Skin epidermis (tissue), 12 donors: ENCODE results near the gene DNAH2.
A peak's percentile ranks its signal among the peaks of the same experiment; 100 is the strongest.

Experiments used
- H3K27ac ChIP-seq, 21 experiments: fragments of 200-600 bp; sonication (generic) in 11 of 21; one replicate each; pipeline ENCODE4 v1.5.0; 2020; ENCODE audit warnings: mild to moderate bottlenecking in 3 of 21, inconsistent platforms in 2 of 21, moderate library complexity in 2 of 21
- H3K4me3 ChIP-seq, 7 experiments: fragments of 200-600 bp; sonication (generic) in 2 of 7; one replicate each; pipeline ENCODE4 v1.5.0; 2020; ENCODE audit warnings: inconsistent platforms in 2 of 7, mild to moderate bottlenecking in 2 of 7, moderate library complexity in 1 of 7

Gene DNAH2

DNA sequence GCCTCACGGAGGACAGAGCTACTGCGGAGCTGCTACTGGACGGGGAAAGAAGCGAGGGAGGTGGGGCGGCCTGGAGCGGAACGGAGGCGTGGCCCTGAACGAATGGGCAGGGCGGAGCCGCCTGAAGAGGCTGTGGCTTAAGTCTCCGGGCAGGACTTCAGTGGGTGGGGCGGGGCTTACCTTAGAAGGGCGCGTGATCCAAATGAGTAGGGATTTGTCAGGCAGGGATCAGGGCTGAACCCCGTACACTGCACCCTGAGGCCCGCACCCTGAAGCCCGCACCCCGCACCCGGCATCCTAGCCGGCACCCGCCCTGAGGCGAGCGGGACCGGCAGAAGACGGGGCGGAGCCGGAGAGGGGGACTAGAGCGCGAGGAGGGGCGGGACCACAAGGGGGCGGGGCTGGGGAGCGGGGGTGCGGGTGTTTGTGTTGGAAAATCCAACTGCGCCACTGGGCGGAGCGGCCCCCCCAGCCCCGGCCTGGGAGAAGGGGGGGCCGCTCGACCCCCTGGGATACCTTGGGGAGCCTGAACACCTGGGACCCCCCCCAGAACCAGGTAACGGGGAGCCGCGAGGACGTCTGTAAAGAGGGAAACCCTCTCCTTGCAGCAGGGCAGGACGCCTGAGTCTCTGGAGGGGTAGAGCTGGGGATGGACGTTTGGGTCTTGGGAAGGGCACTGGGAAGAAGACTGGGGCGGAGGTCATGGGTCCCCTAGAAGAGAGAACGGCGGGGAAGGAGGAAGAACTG is 116.4 kb downstream of the DNAH2 start, which contains the start of gene KDM6B:
KDM6B (plus strand) TSS at position 423 of the 747 bp plus-strand sequence. CDS start 11,338 bp downstream, outside the sequence.
- Histone ChIP-seq H3K4me3 (peak within 1 kb of the TSS; percentile 64 to 83 (median 75)), H3K27ac (peak within 1 kb of the TSS; percentile 58 to 100 (median 97))

- Histone ChIP-seq H3K4me3 (peak overlapping the region; percentile 64 to 83 (median 75)), H3K27ac (peak overlapping the region; percentile 58 to 100 (median 97))
These were observed 117.0 kb downstream of the DNAH2 start for GRCh38 chr17:7834542-7834956.

DNA sequence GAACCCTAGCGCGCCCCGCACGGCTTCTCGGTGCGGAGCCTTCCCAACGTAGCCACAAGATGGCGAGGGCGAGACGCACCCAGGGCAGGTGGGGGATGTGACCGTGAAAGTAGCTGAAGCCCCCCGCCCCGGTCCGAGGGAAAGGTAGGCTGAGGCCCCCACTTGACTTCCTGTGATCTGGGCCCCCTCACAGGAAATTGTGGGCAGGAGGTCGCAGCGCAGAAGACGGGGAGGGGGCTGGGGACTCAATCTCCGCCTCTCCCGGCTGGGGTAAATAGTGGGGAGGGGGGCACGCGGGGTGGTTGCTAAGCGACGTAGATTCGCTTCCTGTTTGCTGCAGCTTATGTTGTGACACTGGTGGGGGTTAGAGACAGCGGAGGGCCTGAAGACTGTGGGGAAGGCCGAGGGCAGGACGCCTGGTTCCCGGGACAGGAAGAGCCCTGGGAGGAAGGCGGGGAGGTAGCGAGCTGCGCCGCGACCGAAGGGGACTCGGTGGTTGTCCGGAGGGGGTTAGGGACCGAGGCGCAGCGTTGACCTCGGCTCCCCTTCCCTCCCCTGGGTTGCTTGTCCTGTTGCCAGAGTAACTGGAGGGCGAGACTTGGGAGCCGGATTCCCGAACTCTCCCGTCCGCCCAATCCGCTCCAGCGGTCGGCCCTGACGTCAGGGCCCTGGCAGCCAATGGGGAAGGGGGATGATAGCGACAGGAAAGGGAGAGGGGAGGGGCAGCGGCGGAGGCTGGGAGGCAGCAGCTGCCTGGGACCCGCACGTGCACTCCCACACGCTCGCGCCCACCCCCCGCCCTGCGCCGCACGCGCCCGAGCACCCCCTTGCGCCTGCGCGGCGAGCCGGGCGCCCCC is 117.6 kb downstream of the DNAH2 start:
- peak overlapping the region; percentile 64 to 83 (median 75) for H3K4me3 ChIP-seq
- peak overlapping the region; percentile 75 to 100 (median 97) for H3K27ac ChIP-seq

- peak overlapping the region; percentile 75 to 100 (median 97) for H3K27ac ChIP-seq
- H3K4me3 ChIP-seq = peak overlapping the region; percentile 64 to 83 (median 75)
These were observed 118.5 kb downstream of the DNAH2 start for GRCh38 chr17:7835814-7836595.

DNA sequence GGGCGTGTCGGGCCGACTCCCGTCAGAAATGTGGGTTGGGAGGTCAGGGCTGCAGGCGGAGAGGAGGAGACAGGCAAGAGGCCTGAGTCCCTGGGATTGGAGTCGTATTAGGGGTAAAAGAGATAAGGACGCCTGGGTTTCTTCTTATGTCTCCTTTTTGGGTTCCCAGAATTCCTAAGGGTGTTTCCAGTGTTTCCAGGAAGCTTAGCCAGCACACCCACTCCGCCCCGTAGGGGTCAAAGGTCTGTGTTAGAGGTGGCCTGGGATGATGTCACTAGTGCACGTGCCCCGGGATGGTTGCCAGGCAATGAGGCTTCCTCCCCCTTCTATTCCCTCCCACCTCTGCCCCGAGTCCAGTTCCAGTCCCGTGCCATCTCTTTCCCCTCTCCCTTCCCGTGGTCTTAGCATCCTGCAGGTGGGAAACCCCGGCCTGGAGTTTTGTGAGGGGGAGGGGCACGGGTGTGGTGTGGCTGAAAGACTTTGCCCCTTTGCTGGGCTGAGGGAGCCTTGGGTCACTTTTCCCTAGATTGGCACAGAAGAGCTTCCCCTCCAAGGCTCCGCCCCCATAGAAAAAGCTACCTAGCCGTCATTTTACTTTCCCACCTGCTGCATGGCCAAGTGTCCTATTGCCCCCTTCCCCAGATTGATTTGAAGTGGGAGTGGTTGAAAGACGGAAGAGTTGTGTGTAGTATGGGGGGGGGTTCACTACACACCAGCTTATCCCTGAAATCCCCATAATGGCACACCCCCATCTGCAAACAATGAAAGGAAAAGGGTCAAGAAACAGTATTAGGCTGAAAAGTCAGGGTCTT is 119.3 kb downstream of the DNAH2 start:
- Histone ChIP-seq H3K4me3 (peak overlapping the region; percentile 64 to 83 (median 75)), H3K27ac (peak overlapping the region; percentile 75 to 100 (median 97))

DNA sequence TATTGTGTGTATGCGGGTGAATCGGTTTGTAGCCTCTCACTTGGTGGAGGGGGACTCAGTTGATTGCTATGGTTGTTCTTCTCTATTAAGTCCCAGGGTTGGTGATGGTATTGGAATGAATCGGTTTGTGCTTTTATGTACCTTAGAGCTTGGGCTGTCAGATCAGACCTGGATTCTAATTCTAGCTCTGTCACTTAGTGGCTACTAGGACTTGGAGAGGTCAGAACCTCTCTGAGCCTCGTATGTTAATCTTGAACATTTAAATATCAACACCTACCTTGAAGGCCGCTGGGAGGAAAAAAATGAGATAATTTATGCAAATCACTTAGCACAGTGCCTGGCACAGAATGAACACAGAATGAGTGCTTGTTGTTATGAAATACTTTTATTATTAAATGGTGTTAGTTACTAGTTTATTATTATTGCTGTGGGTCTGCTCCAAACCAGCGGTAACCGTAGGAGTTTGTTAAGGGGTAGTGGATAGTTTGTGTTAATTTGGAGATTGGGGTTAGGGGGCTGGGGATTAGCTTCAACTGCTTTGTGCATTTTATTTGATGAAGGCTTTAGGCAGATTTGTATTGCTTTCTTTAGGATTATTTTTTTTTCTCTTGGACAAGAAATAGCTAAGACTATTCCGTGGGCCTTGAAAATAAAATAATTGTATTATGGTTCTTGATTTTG is 120.0 kb downstream of the DNAH2 start:
- peak overlapping the region in 20 of 21 experiments; percentile 50 to 100 (median 98) for H3K27ac ChIP-seq
- peak overlapping the region in 6 of 7 experiments; percentile 17 to 83 (median 73) for H3K4me3 ChIP-seq

DNA sequence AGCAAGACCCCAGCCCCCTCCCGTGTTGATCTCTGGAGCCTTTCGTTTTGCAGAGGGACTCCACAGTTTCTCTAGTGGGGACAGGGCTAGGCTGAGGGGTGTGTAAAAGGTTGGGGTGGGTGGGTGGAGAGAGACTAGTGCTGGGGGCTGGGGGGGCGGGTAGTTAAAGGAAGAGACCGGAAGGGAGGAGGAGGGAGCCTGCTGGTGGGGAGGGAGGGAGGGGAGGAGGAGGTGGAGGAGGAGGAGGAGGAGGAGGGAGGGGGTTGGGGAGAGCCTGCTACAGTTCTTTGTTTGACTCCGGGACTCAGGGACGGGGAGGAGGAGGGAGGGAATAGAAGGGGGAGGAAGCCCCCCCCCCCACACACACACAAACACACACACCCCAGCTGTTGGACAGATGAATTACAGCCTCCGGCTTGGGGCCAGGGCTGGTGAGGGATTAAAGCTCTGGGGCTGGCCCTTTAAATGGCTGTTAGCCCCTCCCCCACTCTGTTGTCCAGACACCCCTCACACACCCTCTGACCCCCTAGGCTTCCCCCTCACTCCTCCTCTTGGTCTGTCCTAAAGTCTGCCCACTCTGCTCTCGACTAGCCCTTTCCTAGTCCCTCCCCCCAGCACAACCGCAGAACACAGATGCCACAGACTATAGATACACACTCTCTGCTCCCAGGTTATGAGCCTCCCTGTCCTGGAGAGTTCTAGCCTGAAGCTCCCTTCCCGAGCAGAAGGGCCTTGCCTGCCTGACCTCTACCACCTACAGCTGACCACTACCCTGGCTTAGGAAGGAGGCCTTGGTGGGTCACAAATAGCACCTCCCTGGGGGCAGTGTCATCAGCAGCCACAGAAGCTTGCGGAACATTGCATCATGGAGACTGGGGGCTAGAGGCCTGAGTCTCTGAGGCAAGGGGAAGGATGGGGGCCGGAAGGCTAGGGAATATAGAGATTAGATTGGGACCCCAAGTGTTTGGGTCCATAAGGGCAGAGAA is 120.8 kb downstream of the DNAH2 start:
- Histone ChIP-seq H3K4me3 (peak overlapping the region in 5 of 7 experiments; percentile 17 to 83 (median 64)), H3K27ac (peak overlapping the region in 20 of 21 experiments; percentile 48 to 100 (median 98))

- Histone ChIP-seq H3K27ac (peak overlapping the region in 20 of 21 experiments; percentile 28 to 100 (median 98)), H3K4me3 (peak overlapping the region in 2 of 7 experiments; percentile 64 to 75)
These were observed 121.8 kb downstream of the DNAH2 start for GRCh38 chr17:7839190-7839875.

DNA sequence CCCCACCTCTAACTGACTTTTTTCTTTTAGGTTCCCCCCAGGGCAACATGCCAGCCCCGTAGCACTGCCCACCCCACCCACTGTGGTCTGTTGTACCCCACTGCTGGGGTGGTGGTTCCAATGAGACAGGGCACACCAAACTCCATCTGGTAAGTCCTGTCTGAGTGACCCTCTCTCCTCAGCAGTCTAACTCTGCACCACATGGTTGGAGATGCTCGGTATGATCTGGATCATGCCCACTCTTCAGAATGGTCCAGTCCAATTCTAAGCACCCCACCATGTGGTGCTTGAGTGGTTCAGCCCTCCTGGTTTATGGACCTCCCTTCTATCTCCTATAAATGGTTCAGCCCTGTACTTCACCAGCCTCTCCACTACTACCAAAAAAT is 122.3 kb downstream of the DNAH2 start:
- H3K27ac ChIP-seq = peak overlapping the region in 18 of 21 experiments; percentile 5 to 100 (median 98)
- H3K4me3 ChIP-seq = no peak overlapping the region

- Histone ChIP-seq H3K27ac (peak overlapping the region in 17 of 21 experiments; percentile 96 to 100 (median 99)), H3K4me3 (no peak overlapping the region)
These were observed 122.9 kb downstream of the DNAH2 start for GRCh38 chr17:7840441-7840840.

DNA sequence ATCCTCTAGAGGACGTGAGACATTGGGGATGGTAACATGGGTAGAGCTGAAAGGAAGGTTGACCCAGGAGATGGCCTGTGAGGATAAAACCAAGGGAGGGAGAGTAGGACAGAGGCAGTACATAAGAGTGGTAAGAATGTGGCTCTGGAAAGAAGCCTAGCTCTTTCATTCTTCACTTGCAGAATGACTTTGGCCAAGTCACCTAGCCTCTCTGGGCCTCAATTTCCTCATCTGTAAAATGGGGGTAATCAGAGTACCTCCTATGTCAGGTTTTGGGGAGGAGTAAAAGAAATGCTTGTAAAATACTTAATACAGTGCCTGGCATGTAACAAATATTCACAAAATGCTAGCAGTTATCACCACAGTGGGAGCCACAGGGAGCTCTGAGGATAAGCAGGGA is 123.3 kb downstream of the DNAH2 start:
- Histone ChIP-seq H3K4me3 (peak overlapping the region in 4 of 7 experiments; percentile 54 to 77 (median 68)), H3K27ac (peak overlapping the region in 19 of 21 experiments; percentile 95 to 100 (median 98))

DNA sequence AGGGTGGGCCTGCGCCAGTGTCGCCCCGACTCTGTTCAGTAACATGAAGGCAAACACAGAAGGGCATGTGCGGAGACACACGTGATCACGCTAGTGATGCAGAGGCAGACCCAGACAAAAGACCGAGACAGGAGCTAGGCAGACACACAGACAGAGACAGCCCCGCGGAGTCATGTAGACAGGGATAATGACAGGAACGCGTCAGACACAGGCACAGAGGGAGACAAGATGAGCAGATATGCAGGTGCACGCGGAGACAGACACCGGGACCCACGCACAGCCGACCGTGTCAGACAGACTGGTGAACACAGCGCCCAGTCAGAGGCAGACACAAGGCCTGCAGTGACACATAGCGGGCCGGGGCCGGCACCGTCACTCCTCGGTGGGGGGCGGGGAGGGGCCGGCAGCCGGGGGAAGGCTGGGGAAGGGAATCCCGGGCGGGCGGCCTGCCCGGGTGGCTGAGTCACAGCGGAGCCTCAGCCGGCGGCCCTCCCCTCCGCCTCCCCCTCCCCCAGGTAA is 123.9 kb downstream of the DNAH2 start:
- Histone ChIP-seq H3K27ac (peak overlapping the region; percentile 85 to 100 (median 98)), H3K4me3 (peak overlapping the region; percentile 54 to 79 (median 71))

DNA sequence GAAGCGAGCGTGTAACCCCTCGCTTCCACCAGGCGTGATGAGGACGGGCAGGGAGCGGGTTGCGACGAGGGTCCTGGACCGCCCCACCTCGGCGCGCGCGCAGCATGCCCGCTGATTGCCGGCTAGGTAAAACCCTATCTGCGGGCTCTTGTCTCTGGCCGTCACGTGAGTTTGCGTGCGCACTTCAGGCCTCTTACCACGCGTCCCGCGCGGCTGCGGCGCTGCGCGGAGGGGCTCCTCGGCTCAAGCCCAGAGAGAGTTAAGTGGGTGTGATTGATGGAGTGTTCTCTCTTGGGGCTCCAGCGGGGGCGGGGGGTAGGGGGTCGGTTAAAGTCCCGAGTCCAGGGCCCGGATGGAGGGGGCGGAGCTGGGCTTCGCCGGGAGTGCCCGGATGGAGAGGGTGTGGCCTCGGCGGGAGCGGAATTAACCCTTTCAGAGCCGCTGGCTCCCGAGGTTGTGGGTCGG is 124.4 kb downstream of the DNAH2 start:
- H3K4me3 ChIP-seq = peak overlapping the region; percentile 54 to 79 (median 71)
- H3K27ac ChIP-seq = peak overlapping the region; percentile 85 to 100 (median 98)

DNA sequence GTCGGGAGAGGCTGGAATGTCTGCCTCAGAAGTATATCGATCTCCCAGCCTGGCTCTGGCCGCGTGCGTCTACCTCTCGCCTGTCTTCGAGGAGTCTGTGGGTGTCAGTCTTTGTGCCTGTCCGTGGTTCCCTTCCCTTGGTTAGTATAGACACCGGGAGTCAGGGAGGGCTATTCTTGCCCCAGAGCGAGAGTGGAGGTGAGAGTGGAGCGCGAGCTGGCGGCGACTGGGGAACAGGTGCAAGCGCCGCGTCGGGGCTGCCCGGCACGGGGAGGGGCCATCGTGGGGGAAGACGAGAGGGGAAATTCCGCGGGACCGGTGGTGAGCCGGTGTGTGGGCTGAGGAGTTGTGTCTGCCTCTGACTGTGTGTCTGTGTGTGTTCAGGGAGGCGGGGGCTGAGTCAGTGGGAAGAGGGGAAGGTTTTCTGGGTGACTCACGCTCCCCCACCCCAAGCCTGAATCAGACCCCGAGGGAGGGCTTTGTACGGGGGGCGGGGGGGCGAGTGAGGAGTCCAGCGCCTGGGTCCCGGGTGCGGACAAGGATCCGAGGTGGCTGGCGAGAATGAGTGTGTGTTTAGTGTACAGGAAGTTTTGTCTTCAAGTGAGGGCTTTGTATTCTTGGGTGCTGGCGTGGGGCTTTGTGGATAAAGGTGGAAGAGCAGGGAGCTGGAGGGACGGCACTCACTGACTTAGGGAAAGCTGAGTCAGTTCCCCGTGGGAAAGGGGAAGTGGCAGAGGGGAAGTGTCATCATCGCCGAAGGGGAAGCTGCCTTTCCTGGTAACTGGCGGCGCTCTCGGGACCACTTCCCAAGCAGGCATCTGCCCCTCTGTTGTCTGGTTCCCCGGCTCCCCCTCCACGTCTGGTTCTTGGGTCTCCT is 125.1 kb downstream of the DNAH2 start:
- peak overlapping the region; percentile 85 to 100 (median 98) for H3K27ac ChIP-seq
- H3K4me3 ChIP-seq = peak overlapping the region; percentile 54 to 79 (median 71)

DNA sequence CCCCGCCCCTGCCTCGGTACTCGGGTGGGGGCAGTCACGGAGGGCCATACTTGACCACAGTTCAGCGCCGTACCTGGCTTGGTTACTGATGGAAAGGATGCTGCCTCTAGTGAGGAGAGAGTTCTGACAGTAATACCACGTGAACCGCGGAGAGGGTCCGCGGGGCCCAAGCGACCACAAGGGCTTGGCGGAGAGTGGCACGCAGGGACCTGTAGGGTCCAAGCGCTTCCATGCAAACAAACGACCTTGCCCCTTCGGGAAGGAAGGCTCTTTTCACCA is 125.7 kb downstream of the DNAH2 start:
- Histone ChIP-seq H3K4me3 (peak overlapping the region; percentile 54 to 79 (median 71)), H3K27ac (peak overlapping the region; percentile 85 to 100 (median 98))
